Ramos (cell line): Measurements from ENCODE around the gene ABHD10.

Experiments used
- in situ Hi-C: fragments of 300-500 bp; cut with MboI; formaldehyde crosslinking; loops from one replicate; pipeline ENCODE4 v1.14.3; 2022; ENCODE audit warnings: low sequenced_read_pairs; ENCODE audit not compliant: unreplicated experiment

Gene ABHD10

DNA sequence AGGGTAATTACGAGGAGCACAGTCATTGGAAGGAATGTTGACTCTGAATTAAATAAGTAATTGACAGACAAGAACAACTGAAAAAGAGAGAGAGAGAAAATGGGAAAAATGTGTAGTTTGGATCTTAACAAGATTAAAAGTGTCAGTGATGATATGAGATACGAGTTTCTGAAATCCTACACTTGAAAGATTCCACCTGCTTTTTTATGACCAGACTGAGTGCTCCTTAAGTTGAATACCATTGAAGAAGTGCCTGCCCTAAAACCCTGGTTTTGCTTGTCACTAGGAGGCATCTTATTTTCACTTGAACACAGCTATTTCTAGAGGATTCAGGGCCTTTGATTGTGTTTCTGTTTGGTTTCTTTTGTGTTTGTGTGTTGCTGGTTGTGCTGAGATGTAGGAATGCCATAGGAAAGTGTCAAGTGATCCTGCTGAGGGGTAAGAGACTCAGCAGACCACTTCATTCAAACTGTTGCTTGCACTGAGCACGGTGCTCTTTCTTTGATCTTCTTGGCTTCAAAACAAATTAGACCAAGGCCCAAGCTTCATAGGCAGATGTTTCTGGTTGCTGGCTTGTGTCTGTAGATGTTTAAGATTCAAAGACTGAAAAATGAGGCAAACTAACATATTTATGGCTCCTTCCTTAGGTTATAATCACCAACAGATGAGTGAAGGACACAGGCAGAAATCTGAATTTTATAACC lies 17.2 kb upstream of the ABHD10 start:
- in situ Hi-C loops = no loop called here

DNA sequence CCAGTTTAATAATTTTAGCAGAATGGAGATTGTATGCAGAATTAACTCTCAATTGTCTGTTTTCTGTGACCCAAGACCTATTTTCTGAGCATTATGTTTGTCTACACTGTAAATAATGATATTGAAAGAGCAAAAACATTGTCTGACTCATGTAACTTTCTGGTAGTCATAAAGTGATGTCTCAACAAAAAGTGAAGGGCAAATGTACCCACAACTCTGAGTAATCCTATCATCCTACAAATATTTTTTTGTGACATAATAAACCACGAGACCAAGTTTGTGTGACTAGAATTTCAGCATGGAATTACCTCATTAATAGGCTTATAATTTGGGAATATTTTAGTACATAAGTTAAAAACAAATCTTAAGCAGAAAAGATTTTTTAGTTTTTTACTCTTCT lies 15.4 kb upstream of the ABHD10 start:
- in situ Hi-C loops = no loop called here

DNA sequence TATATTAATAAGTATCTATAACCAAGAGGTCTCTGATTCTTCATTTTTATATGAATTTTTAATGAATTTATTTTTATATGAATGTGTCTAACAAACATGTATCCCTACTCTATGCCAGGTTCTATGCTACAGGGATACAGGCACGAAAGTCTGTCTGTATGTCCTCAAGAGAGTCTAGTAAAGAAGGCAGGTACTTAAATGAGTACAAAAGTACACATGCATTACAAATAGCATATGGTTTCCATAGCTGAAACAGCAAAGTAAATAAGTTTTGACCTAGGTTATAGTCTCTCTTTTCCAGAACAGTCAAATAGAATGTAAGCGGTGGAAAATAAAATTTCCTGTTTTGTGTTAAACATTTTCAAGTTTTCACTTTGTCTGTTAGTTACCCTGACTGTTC lies 13.3 kb upstream of the ABHD10 start:
- in situ Hi-C loops = no loop called here

DNA sequence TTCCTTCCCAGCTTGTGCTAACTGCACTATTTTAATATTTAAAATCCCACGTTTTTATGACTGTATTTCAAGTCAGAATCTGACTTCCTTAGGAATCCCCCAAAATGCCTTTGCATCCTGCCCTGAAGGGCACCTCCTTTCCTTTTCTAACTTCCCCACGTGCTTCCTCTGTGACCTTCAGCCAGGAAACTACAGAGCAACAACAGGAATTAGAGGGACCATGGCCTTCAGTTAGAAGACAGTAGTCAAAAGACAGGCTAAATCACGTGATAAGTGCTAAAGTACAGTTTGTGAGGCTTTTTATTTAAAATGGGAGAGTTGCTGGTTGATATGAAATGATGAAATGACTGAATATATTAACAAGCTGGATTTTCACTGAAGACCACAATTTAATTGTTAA lies 11.8 kb upstream of the ABHD10 start:
- in situ Hi-C loops = no loop called here

DNA sequence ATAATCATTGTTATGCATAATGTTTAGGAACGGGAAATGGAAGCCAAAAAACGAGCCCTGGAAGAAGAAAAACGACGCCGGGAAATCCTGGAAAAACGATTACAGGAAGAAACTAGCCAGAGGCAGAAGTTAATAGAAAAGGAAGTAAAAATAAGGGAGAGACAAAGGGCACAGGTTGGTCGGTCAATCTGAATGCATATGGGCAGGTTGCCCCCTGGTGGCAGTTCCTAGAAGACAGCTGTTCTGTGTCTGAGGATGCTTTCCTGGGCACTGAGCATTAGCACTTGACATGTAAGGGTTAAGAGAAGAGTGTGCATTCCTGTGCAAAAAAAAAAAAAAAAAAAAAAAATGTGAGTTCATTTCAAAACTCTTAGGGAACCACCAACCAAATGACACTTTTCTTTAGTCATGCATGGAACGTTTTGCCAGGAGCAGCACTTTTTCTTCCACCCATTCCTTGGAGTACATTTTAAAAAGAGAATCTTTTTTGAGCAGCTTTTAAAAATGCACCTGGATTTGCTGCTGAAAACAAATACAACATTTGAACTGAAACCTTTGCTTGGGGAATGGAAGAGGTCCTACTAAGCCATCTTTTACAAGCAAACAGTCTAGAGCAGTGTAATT lies 11.1 kb upstream of the ABHD10 start:
- in situ Hi-C loops = no loop called here

DNA sequence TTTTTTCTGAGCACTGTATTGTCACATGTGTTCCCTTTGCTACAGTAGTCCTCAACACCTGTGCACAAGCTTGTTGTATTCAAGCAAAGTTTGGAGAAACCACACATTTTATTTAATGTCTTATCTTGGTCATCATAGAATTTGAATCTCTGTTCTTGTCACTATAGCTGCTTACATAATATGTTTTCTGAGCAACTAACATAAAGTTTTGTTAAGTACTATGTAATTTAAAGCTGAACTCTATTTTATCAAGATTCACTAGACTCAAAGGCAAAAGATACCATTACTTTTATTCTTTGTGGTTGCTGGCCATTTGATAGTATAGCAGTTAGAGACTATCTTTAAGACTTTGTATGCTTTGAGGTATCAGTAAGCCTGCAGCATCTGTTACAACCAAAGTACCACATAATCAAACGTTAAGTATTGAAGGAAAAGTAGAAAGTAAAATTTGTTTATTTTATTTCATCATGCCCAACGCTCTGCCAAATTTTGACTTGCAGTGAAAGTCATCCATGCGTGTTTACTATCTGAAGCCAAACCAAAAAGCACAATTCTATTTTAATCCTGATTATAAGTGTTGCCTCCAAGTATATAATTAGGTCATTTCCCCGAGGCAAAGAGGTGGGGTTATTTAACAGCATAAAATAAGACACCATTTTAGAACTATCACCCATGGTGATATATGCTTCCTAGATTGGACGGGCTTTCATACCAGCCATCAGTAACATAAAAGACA lies 10.3 kb upstream of the ABHD10 start:
- in situ Hi-C loops = no loop called here

DNA sequence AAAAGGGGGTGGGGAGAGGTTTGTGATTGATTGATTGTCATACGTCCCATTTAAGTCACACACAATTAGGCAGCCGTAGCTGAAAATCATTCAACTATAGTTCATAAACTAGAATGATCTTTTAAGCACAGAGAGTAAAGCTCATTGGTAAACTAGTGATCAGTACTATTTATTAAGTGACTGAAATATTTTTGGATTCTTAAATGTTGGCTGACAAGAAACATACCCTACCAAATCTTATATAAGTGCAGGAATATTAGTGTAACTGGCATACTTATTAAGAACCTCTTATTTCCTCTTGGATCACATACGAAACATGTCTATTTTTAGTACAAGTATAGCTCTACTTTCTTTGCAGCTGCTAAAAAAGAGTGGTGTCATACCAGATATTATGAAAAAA lies 8.4 kb upstream of the ABHD10 start:
- in situ Hi-C loops = loop anchor here (10.0 kb wide), 1 partner anchor 246 kb away; no protein-coding TSS in a partner anchor

DNA sequence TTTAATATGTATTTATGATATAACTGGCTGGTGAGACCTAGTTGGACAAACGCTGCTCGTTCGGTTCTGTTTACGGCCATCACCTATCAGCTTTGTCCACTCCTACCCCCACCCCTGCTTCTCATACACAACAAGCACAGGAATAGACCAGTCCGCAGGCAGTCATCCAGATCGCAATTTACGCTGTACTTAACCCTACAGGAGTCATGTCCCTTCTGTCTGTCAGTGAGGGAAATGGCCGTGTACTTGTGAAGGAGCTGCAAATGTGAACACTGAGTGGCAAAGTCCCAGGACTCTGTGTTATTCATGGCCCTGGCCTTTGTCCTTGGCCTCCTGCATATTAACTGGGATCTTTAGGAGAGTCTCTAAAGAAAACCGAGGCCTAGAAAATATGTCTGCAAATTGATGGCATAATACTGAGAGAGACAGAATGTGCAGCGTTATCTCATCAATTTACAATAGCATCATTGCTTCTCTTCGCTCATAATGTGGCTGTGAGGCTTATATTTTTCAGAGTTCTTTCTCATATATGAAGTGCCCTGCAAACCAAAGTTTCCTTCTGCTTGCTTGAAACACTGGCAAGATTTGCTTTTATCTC lies 7.2 kb upstream of the ABHD10 start:
- in situ Hi-C loops = loop anchor here (10.0 kb wide), 1 partner anchor 247 kb away; no protein-coding TSS in a partner anchor

DNA sequence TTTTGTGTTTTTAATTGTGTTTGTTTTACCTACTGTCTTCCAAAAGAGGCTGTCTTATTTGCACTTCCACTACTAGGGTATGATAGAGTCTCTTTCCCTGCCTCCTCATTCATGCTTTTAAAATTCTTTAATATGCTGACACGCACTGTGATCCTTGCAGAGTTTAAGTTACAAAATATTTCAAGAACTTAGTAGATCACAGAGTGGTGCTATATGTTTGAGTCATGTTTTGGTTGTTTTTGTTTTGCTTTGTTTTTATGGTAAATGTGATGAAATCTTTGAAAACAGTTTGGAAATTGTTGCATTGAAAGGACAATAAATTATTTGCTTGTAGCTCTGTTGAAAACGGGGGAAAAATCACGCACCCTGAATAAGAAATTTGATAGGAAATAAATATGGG lies 5.9 kb upstream of the ABHD10 start:
- in situ Hi-C loops = loop anchor here (10.0 kb wide), 1 partner anchor 248 kb away; no protein-coding TSS in a partner anchor

DNA sequence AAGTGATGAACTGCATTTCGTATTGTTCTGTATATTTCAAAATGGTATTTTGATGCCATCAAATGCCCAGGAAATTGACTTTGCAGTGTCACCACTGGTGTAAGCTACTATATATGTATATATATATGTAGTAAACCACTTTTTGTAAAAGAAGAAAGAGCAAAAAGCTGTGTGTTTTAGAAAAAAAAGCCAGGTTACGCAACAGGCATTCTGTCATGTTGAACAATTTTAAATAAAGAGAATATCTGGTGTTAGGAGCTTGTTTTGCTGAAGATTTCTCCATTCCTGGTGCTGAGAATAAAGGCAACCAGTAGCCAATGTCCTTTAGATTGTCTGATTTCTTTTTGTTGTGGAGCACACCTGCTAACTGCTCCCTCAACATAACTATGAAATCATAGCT lies 3.7 kb upstream of the ABHD10 start:
- in situ Hi-C loops = loop anchor here (10.0 kb wide), 1 partner anchor 250 kb away; no protein-coding TSS in a partner anchor

DNA sequence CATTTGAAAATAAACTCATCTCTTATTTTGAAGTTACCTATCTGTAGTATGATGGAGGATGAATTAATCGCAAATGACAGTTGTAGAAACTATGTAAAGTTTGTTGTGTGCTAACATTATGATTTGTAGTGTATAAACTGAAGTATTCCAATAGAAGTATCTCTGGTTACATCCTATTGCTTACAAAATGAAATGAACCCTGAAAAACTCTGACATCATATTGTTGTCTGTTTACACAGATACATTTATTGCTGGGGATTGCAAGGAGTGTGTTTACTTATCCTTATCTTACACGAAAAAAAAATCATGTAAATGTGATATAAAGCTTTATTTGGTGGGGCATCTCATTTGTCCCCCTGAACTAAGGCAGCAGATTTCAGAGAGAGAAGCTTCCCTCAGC lies 2.6 kb upstream of the ABHD10 start:
- in situ Hi-C loops = loop anchor here (10.0 kb wide), 1 partner anchor 251 kb away; no protein-coding TSS in a partner anchor

DNA sequence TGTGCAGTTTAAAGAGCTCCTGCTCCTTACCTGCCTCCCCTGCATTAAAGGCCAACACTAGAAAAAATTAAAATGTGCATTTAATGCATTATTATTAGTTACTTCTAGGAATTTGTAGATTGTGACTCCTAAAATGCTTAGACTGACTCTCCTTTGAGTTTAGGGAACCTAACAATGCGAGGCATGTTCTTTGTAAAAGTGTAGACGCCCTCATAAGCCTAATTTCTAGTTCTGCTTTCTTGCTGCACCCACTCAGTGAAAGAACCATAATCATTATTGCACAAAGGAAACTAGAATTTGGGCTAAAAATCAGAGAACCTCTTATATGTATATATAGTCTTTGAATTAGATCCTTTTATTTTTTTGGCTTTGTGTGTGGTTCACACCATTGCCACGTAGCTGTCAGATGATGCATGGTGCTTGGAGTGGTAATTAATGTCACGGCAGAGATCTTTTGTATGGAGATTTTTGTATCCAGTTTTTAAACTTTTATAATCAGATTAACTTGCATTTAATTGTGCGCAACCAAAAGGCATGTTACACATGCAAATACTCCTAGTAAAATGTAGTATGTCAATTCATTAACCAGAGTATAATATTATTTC lies 710 bp downstream of the ABHD10 start:
- in situ Hi-C loops = loop anchor here (10.0 kb wide), 1 partner anchor 255 kb away; no protein-coding TSS in a partner anchor

DNA sequence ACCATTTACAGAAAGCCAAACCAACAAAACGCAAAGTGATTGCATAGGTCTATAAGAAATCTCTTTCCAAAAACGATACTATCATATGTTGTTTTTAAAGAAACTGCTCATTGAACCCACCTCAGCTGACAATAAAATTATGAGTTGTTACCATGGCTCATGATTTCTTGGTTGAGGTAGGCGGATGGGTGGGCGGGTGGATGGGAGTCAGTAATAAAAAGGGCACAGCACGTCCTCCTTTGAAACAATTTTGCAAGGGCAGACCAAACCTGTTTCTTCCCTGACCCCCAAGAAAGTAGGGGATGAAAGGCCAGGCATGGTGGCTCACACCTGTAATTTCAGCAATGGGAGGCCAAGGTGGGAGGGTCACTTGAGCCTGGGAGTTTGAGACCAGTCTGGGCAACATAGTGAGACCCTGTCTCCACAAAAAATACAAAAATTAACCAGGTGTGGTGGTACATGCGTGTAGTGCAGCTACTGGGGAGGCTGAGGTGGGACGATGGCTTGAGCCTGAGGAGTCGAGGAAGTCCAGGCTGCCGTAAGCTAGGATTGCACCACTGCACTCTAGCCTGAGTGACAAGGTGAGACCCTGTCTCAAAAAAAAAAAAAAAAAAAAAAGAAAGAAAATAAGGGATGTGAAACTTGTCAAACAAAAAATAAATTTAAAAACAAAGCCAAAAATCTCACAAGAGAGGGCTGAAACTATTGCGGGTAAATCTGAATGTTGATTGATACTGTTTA lies 2.1 kb downstream of the ABHD10 start:
- in situ Hi-C loops = no loop called here

DNA sequence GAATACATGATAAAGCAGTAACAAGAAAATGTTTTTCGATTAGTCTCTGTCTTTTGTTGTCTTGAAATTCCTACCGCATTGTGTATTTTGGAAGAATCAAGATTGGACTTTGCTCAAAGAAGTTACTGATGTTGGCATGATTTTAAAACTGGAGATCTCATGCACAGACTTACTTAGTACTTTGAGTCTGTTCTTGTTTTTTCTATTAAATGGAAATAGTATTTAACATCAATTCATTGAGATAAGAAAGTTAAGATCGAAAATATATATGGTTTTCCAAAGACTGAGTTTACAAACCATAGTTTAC lies 2.6 kb downstream of the ABHD10 start:
- in situ Hi-C loops = no loop called here

DNA sequence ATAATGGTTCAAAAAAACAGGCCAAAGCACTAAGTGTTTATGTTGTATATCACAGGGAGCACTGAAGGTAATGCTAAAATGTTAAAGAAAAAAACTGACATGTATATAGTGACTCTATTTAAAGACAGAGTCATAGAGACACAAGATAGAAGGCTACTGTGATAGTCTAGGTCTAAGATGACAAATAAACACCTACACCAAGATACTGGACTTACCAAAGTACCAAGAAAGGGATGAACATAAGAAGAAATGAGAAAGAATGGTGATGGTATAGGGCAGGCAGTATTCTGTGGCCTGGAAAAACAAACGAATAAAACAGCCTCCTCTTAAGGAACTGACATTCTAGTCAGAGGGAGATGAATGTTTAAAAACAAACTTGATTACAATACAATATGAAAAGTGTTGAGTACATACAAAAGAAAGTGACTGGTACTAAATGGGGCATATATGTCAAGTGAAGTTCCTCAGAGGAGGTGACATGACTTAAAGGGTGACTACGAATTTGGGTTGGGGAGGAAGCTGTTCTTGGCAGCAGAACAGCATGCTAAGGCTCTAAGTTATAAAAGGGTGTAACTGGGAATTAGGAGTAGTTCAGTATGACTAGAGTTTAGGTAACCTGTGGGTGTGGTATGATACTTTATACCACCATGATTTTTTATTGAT lies 5.9 kb downstream of the ABHD10 start:
- in situ Hi-C loops = no loop called here

DNA sequence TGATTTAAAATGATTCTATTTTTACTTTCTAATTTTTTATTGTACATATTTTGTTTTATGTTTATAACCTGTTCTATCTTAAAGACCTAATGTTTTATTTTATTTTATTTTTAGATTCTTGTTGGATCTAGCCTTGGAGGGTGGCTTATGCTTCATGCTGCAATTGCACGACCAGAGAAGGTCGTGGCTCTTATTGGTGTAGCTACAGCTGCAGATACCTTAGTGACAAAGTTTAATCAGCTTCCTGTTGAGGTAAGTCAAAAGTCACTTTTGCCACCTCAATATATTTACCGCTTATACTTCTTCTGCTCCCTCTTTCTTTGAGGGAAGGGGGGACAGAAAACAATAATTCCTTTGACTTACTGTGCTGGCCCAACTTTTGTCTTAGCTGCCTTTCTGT lies 8.0 kb downstream of the ABHD10 start:
- in situ Hi-C loops = no loop called here

DNA sequence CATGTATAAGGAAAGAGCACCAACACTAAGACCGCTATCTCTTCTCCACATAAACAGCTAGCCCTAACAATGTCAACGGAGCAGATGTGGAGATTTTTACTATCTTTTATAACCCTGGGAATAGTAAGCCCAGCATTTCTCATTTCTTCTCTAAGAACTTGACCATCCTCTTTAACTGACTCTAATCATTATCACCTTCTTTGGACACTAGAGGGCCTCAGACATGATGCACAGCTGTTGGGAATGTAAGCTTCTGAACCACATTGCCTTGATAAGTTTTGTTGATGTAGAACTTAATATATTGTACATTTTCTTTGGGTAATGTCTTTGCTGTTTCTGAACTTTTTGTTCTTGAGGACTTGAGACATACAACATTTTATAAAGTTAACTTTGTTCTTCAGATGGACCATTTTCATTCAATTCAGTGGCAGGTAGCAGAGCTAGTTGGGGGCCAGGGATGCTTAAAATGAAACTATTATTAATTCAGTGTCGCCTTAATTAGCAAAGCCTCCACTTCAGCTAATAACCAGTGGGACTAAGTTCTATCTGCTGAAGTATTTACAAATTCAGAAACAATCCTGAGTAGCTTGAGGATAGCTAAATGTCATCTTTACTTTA lies 10.3 kb downstream of the ABHD10 start:
- in situ Hi-C loops = no loop called here

DNA sequence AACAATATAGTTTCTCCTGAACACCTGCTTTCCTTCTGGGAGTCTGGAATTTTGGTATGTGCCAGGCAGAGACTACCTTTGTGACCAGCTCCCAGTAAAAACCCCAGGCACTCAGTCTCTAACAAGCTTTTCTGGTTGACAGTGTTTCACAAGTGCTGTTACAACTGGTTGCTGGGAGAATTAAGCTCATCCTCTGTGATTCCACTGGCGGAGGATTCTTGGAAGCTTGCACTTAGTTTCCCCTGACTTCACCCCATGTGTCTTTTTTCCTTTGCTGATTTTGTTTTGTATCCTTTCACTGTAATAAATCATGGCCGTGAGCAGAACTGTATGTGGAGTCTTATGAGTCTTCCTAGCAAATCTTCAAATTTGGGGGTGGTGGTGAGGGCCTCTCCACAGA lies 14.2 kb downstream of the ABHD10 start:
- in situ Hi-C loops = no loop called here
